Body of pancreas (tissue), 4 donors: ENCODE measurements around the gene ANKS1A. TPM values are rescaled to one million over a fixed set of nuclear protein-coding genes. Genes with fewer than 3 reads are reported as not detected.

Experiments
- ATAC-seq: fragments of 150-250 bp; one replicate; pipeline ENCODE4 v1.9.1; 2016
- DNase-seq, 4 donors: peaks; one replicate each; pipeline ENCODE4 v3.0.0-alpha.2; 2019
- H3K27ac ChIP-seq, 4 donors: fragments of 200-600 bp; sonication (generic); 1 replicate in 3 of 4; 2 replicates in 1 of 4; pipeline versions ENCODE4 v1.5.1 to v1.6.1; 2016 to 2019; ENCODE audit warnings: mild to moderate bottlenecking in 1 of 4, mixed read lengths in 1 of 4, moderate library complexity in 1 of 4
- H3K27me3 ChIP-seq, 2 donors: fragments of 200-600 bp; sonication (generic); one replicate each; pipeline ENCODE4 v1.6.0; 2016; ENCODE audit warnings: mild to moderate bottlenecking in 1 of 2
- H3K36me3 ChIP-seq, 2 donors: fragments of 200-600 bp; sonication (generic); replicated peaks in 1 of 2; 2 replicates each; pipeline ENCODE4 v1.5.1; 2016; ENCODE audit warnings: low read depth in 2 of 2; ENCODE audit not compliant: insufficient read depth in 1 of 2
- H3K4me1 ChIP-seq: fragments of 200-600 bp; sonication (generic); one replicate; pipeline ENCODE4 v1.6.0; 2016
- H3K4me3 ChIP-seq, 2 donors: fragments of 200-600 bp; sonication (generic); 1 replicate in 1 of 2; 2 replicates in 1 of 2; pipeline ENCODE4 v1.5.1; 2016 to 2019
- H3K9me3 ChIP-seq, 3 donors: fragments of 200-600 bp; sonication (generic); 1 replicate in 2 of 3; 2 replicates in 1 of 3; pipeline ENCODE4 v1.5.1; 2016
- CTCF ChIP-seq, 7 experiments: fragments of 450-650 bp in 4 of 7; fragments of 200-600 bp in 3 of 7; sonication (generic) in 3 of 7; IDR thresholded peaks; one replicate each; pipeline ENCODE4 v1.5.1; 2016 to 2019; ENCODE audit warnings: antibody characterized with exemption in 7 of 7
- POLR2A ChIP-seq, 3 donors: fragments of 450-650 bp; IDR thresholded peaks; one replicate each; pipeline ENCODE4 v1.6.1; 2016; ENCODE audit warnings: antibody characterized with exemption in 3 of 3, mild to moderate bottlenecking in 2 of 3
- WGBS, 2 donors: methylation state at CpG; one replicate each; pipeline ENCODE4 v1.1.5; 2017; 5-methylcytosine and 5-hydroxymethylcytosine counted together
- intact Hi-C: fragments of 100-400 bp; cut with DNase I; formaldehyde crosslinking; loops from one replicate; pipeline ENCODE4 v1.15.1; 2023
- total RNA-seq, 2 donors: library from RNA; depleted of rRNA; stranded (reverse); fragments of >200 nt; gene quantifications; one replicate each; pipeline ENCODE4 v1.1.0, GENCODE V29; 2016

Gene ANKS1A
- total RNA-seq, 2 donors from 2014 or later = 14.3 to 17.1 TPM

GRCh38 chr6:35035481-35036030 is 146.5 kb downstream of the ANKS1A start:
- no peaks in the 10 kb centered on the region for H3K27me3 ChIP-seq
- ATAC-seq (no peak), DNase-seq (no peak)
- H3K27ac ChIP-seq = peak overlapping the region in 2 of 4 donors; percentile 47 to 63
- no peaks in the 10 kb centered on the region for H3K9me3 ChIP-seq
- no peak overlapping the region for H3K4me3 ChIP-seq
- 52 to 65% methylated on average over 5 of the region's 5 CpGs for WGBS, 2 donors
- H3K36me3 ChIP-seq = no peaks in the 10 kb centered on the region
- TF ChIP-seq CTCF (IDR thresholded peaks at IDR 0.05) (no peak), POLR2A (IDR thresholded peaks at IDR 0.05) (no peak)
- intact Hi-C loops = no loop called here
- peaks cover 20% of the 10 kb centered on the region for H3K4me1 ChIP-seq

GRCh38 chr6:35036059-35036827 is 147.2 kb downstream of the ANKS1A start:
- Histone ChIP-seq H3K9me3 (no peaks in the 10 kb centered on the region), H3K27ac (no peak overlapping the region), H3K4me3 (no peak overlapping the region), H3K27me3 (no peaks in the 10 kb centered on the region), H3K4me1 (peaks cover 20% of the 10 kb centered on the region), H3K36me3 (no peaks in the 10 kb centered on the region)
- ATAC-seq (no peak), DNase-seq (no peak)
- intact Hi-C loops = no loop called here
- TF ChIP-seq CTCF (IDR thresholded peaks at IDR 0.05) = no peak
- 73 to 79% methylated on average over 7 of the region's 7 CpGs for WGBS, 2 donors

- Histone ChIP-seq H3K27ac (no peak overlapping the region), H3K27me3 (no peaks in the 10 kb centered on the region), H3K4me1 (peaks cover 20% of the 10 kb centered on the region), H3K36me3 (no peaks in the 10 kb centered on the region), H3K4me3 (no peak overlapping the region), H3K9me3 (no peaks in the 10 kb centered on the region)
- TF ChIP-seq CTCF (IDR thresholded peaks at IDR 0.05) (no peak), POLR2A (IDR thresholded peaks at IDR 0.05) (no peak)
- DNase-seq = no peak
- 59 to 76% methylated on average over 8 of the region's 8 CpGs for WGBS, 2 donors
- intact Hi-C loops = no loop called here
- ATAC-seq = no peak
Observed at GRCh38 chr6:35036828-35037663, 148.0 kb downstream of the ANKS1A start.

GRCh38 chr6:35037664-35038038 is 148.6 kb downstream of the ANKS1A start:
- H3K36me3 ChIP-seq = no peaks in the 10 kb centered on the region
- intact Hi-C loops = no loop called here
- TF ChIP-seq CTCF (IDR thresholded peaks at IDR 0.05) (no peak), POLR2A (IDR thresholded peaks at IDR 0.05) (no peak)
- H3K4me1 ChIP-seq = peaks cover 22% of the 10 kb centered on the region
- H3K4me3 ChIP-seq = no peak overlapping the region
- no peak overlapping the region for H3K27ac ChIP-seq
- no peak for ATAC-seq
- WGBS, 2 donors = 93 to 98% methylated on average over 2 of the region's 2 CpGs
- no peaks in the 10 kb centered on the region for H3K27me3 ChIP-seq
- no peak for DNase-seq
- no peaks in the 10 kb centered on the region for H3K9me3 ChIP-seq
